Peyer's patch (tissue), 4 donors: ENCODE measurements around the gene LRGUK. TPM values are rescaled to one million over a fixed set of nuclear protein-coding genes. Genes with fewer than 3 reads are reported as not detected.

Experiments
- DNase-seq, 3 donors: peaks; one replicate each; pipeline ENCODE4 v3.0.0-alpha.2; 2017 to 2019
- H3K27ac ChIP-seq, 4 donors: fragments of 200-600 bp; sonication (generic); one replicate each; pipeline ENCODE4 v1.5.1; 2016 to 2019
- H3K27me3 ChIP-seq, 2 donors: fragments of 200-600 bp; sonication (generic); one replicate each; pipeline ENCODE4 v1.5.1; 2019
- H3K36me3 ChIP-seq, 3 donors: fragments of 200-600 bp; sonication (generic); one replicate each; pipeline ENCODE4 v1.5.1; 2016 to 2019
- H3K4me1 ChIP-seq, 4 donors: fragments of 200-600 bp; sonication (generic); one replicate each; pipeline ENCODE4 v1.5.1; 2016 to 2019
- H3K4me3 ChIP-seq, 4 donors: fragments of 200-600 bp; sonication (generic); 1 replicate in 3 of 4; 2 replicates in 1 of 4; pipeline ENCODE4 v1.5.1; 2016 to 2019; ENCODE audit warnings: mild to moderate bottlenecking in 1 of 4
- H3K9me3 ChIP-seq, 4 donors: fragments of 200-600 bp; sonication (generic); one replicate each; pipeline ENCODE4 v1.5.1; 2016 to 2019; ENCODE audit warnings: mild to moderate bottlenecking in 1 of 4
- POLR2A ChIP-seq, 2 donors: fragments of 450-650 bp; IDR thresholded peaks; one replicate each; pipeline ENCODE4 v1.5.1; 2017; ENCODE audit warnings: antibody characterized with exemption in 2 of 2, mild to moderate bottlenecking in 2 of 2, moderate library complexity in 2 of 2
- total RNA-seq, 4 donors: library from RNA; depleted of rRNA; stranded (reverse); fragments of >200 nt; gene quantifications; one replicate each; pipeline ENCODE4 v1.1.0, GENCODE V29; 2016
- TF ChIP-seq, protein P1 (sequence below), 6 experiments: fragments of 450-650 bp in 4 of 6; fragments of 200-600 bp in 2 of 6; sonication (generic) in 1 of 6; IDR thresholded peaks; one replicate each; pipeline ENCODE4 v1.5.1; 2017 to 2019; ENCODE audit warnings: antibody characterized with exemption in 6 of 6, mild to moderate bottlenecking in 3 of 6, moderate library complexity in 1 of 6

Gene LRGUK
- total RNA-seq, 4 donors from 2014 or later: 0.40 to 3.3 (median 1.0) TPM

- DNase-seq: no peak
- Histone ChIP-seq H3K4me1 (no peaks in the 10 kb centered on the region), H3K4me3 (no peak overlapping the region), H3K9me3 (no peaks in the 10 kb centered on the region), H3K27me3 (no peaks in the 10 kb centered on the region), H3K27ac (no peak overlapping the region), H3K36me3 (no peaks in the 10 kb centered on the region)
- TF ChIP-seq, protein P1, sequence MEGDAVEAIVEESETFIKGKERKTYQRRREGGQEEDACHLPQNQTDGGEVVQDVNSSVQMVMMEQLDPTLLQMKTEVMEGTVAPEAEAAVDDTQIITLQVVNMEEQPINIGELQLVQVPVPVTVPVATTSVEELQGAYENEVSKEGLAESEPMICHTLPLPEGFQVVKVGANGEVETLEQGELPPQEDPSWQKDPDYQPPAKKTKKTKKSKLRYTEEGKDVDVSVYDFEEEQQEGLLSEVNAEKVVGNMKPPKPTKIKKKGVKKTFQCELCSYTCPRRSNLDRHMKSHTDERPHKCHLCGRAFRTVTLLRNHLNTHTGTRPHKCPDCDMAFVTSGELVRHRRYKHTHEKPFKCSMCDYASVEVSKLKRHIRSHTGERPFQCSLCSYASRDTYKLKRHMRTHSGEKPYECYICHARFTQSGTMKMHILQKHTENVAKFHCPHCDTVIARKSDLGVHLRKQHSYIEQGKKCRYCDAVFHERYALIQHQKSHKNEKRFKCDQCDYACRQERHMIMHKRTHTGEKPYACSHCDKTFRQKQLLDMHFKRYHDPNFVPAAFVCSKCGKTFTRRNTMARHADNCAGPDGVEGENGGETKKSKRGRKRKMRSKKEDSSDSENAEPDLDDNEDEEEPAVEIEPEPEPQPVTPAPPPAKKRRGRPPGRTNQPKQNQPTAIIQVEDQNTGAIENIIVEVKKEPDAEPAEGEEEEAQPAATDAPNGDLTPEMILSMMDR (IDR thresholded peaks at IDR 0.05): no peak
- TF ChIP-seq POLR2A (IDR thresholded peaks at IDR 0.05): no peak
Observed at GRCh38 chr7:134276951-134277350, 149.8 kb downstream of the LRGUK start.

DNA sequence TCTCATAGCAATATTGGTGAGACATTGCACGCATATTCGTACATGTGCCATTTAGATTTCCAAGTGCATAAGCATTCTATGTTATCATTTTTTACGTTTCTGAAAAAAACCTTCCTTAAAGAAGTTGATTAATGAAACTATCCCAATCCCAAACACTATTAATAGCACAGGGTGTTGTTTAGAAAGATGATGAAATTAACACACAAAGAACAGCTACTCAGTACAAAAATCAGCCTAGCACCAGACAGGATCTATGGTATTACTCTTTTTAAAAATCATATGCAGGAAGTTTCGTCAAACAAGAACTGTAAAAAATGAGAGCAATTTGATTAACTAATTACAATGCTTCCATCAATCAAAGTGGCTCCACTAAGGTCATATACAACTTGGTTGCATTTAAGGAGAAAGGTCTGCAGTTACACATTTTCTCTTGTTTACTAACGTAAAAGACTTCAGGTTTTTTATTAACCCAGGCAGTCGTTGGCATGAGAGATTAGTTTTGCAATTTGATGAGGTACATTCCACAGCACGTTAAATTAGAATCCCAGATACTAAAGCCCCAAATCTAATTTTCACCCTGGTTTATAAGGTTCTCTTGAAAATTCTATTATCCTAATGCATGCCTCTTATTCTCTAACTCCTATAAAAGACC, 151.5 kb downstream of the LRGUK start:
- no peak for DNase-seq
- no peaks in the 10 kb centered on the region for H3K4me1 ChIP-seq
- H3K27me3 ChIP-seq: no peaks in the 10 kb centered on the region
- no peaks in the 10 kb centered on the region for H3K36me3 ChIP-seq
- H3K9me3 ChIP-seq: no peaks in the 10 kb centered on the region
- no peak for TF ChIP-seq POLR2A (IDR thresholded peaks at IDR 0.05)
- TF ChIP-seq, protein P1 (IDR thresholded peaks at IDR 0.05): no peak
- no peak overlapping the region for H3K27ac ChIP-seq
- H3K4me3 ChIP-seq: no peak overlapping the region

DNA sequence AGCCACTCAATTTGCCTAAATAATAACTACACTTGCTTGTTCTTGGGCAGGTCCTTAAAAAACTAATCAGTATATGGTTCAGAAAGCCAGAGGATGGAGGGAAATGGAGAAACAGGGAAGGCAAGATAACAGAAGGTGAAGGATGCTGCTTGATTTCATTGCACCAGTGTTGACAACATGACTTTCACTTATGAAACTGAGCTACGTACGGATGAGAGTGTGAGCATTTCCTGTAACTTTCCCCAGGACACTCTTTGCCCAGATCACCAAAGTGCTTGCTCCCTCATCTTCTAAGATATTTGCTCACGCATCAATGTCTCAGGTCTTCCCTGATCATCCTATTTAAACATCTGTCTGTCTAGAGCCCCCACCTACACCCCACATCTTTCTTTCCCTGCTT, 152.2 kb downstream of the LRGUK start:
- Histone ChIP-seq H3K36me3 (no peaks in the 10 kb centered on the region), H3K9me3 (no peaks in the 10 kb centered on the region), H3K27me3 (no peaks in the 10 kb centered on the region), H3K4me1 (no peaks in the 10 kb centered on the region), H3K27ac (no peak overlapping the region), H3K4me3 (no peak overlapping the region)
- no peak for TF ChIP-seq POLR2A (IDR thresholded peaks at IDR 0.05)
- TF ChIP-seq, protein P1 (IDR thresholded peaks at IDR 0.05): no peak
- no peak for DNase-seq

- no peak for DNase-seq
- TF ChIP-seq, protein P1 (IDR thresholded peaks at IDR 0.05): no peak
- TF ChIP-seq POLR2A (IDR thresholded peaks at IDR 0.05): no peak
- H3K27me3 ChIP-seq: no peaks in the 10 kb centered on the region
- no peaks in the 10 kb centered on the region for H3K4me1 ChIP-seq
- H3K9me3 ChIP-seq: no peaks in the 10 kb centered on the region
- H3K4me3 ChIP-seq: no peak overlapping the region
- H3K36me3 ChIP-seq: no peaks in the 10 kb centered on the region
- H3K27ac ChIP-seq: no peak overlapping the region
Observed at GRCh38 chr7:134279898-134280297, 152.8 kb downstream of the LRGUK start.

- no peak overlapping the region for H3K27ac ChIP-seq
Observed at GRCh38 chr7:134280508-134280907, 153.4 kb downstream of the LRGUK start.

More at GRCh38 chr7:134280508-134280907, 153.4 kb downstream of the LRGUK start:
- no peaks in the 10 kb centered on the region for H3K27me3 ChIP-seq
- no peaks in the 10 kb centered on the region for H3K36me3 ChIP-seq
- no peaks in the 10 kb centered on the region for H3K9me3 ChIP-seq
- TF ChIP-seq, protein P1 (IDR thresholded peaks at IDR 0.05): no peak
- no peak for TF ChIP-seq POLR2A (IDR thresholded peaks at IDR 0.05)
- no peak overlapping the region for H3K4me3 ChIP-seq
- no peak for DNase-seq
- H3K4me1 ChIP-seq: no peaks in the 10 kb centered on the region
